Cerebellar nuclear complex (tissue), 1 donor: Measurements from ENCODE around the gene LIPK.

Source experiments
- DNase-seq, 2 experiments: peaks; one replicate each; lab custom pipeline; 2025; lab: John Stamatoyannopoulos, UW

LIPK gene

DNA sequence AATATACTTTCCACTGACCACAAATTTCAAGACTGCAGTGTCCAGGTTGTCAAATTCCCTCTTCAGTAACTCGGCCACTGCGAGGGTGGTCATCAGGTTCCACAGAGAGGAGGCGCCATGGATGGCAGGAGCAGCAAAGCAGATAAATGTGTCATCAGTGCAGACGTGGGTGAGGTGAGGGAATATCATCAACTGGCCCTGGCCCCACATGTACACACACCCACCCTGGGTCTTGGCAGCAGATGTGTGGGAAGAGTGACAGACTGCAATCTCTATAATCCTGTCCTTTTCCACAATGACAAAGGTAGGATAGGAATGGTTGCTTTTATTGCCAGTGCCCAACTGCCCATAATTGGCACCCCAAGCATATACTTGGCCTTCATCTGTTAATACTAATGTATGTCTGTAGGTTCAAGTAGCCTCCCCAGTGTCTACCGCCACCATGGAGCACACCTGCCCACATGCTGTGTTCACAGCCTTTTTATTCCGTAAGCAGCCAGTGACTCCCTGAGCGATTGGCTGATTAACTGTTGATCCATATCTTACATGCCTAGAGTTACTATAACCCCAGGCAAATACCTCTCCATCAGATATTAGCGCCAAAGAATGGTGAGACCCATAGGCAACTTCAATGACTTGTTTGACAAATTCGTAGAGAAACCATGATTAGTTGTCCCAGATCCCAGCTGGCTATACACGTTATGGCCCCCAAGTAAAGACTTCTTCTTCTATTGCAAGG is 80.2 kb downstream of the LIPK start:
- DNase-seq: no peak

DNA sequence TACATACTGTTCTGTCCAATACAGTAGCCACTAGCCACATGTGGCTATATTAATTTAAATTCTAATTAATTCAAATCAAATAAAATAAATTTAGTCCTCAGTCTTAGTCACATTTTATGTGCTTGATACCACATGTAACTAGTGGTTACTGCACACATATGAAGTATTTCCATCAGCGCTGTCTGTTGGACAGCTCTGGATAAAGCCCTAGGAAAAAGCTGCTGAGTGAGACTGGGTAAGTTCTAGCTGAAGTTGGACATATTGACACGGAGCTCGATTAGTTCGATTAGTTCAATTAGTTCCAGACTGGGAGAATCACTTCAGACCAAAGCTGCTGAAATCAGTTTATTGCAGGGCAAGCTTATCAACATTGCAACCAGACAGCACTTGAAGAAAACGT is 81.4 kb downstream of the LIPK start:
- DNase-seq: no peak

DNA sequence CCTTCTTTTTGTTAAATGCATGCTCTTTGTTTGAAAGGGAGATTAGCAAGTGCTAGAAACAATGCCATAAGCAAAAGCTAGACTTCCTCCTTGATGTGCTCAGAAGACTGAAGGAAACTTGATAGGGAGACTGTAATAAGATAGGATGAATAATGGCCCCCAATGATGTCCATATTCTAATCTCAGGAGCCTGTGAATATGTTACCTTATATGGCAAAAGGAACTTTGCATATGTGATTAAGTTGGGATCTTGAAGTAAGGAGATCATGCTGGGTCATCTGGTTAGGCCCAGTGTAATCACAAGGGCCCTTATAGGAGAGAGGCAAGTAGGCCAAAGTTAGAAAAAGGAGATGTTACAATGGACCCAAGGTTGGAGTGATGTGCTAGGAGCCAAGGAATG is 82.9 kb downstream of the LIPK start:
- DNase-seq: no peak

DNA sequence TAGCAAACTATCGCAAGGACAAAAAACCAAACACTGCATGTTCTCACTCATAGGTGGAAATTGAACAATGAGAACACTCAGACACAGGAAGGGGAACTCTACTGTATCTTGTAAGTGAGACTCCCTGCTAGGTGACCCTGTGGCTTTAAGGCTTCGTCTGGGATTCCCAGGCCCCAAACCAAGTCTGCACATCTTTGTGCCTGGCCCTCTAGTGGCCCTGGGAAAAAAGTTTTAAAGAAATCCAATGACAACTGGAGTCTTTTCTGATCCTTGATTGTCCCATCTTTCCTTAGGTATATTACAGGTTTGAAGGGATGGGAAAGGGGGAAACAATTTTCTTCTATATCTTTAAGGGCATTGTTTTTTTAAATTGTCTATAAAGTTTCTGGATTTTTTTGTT is 85.9 kb downstream of the LIPK start:
- no peak for DNase-seq

DNA sequence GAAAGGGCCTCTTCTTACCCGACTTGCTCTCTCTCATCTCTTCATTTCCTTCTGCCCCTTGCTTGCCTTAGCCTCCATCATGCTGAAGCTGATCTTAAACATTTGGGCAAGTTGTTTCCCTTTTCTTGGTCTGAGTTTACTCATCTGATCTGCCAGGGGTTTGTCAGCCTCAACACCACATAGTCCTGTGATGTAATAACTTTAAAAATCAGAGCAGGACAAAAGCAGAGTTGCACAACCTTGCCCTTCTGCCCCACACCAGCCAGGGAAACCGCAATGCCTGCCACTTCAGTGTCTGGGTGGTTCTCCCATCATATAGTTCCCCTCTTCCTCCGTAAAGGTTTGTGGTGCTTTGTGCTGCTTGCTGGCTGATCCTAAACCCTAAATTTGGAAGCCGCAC is 86.6 kb downstream of the LIPK start:
- DNase-seq: no peak

DNA sequence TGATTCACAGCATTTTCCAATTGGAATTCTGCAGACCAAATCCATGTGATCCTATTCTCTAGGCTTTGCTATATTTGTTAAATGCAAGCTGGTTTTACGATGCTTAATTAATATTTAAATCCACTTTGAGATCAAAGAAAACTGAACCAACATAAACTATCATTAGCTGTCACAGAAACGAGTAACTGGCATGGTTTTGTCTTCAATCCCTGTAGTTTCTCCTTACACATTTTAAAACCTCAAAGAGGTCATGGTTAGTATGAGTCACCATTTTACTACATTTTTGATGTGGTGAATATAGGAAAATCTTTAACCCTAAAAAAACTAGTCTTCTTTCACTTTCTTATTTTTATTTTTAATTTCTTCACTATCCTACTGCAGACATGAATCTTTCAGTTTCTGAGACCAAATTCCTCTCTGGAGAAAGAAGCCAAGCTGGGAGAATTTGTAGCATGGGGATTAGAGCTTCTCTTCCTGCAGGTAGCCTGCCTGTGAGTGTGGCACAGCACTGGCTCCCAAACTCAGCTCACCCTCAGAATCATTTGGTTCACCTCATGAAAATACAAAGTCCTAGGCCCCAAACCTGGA is 87.8 kb downstream of the LIPK start:
- no peak for DNase-seq

DNA sequence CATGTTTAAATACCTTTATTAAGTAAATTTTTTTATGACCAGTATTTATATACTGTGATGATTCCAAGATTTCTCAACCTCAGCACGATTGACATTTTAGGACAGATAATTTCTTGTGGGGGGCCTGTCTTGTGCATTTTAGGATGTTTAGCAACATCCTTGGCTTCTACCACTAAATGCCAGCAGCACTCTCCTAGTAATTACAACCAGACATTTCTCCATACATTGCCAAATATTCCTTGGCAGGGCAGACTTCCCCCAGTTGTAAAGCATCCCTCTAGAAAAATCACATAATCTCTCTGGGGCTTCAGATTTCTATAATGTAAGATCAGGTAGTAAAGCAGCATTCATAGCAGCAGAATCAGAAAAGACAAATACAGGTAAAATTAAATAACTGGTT is 88.7 kb downstream of the LIPK start:
- no peak for DNase-seq

DNA sequence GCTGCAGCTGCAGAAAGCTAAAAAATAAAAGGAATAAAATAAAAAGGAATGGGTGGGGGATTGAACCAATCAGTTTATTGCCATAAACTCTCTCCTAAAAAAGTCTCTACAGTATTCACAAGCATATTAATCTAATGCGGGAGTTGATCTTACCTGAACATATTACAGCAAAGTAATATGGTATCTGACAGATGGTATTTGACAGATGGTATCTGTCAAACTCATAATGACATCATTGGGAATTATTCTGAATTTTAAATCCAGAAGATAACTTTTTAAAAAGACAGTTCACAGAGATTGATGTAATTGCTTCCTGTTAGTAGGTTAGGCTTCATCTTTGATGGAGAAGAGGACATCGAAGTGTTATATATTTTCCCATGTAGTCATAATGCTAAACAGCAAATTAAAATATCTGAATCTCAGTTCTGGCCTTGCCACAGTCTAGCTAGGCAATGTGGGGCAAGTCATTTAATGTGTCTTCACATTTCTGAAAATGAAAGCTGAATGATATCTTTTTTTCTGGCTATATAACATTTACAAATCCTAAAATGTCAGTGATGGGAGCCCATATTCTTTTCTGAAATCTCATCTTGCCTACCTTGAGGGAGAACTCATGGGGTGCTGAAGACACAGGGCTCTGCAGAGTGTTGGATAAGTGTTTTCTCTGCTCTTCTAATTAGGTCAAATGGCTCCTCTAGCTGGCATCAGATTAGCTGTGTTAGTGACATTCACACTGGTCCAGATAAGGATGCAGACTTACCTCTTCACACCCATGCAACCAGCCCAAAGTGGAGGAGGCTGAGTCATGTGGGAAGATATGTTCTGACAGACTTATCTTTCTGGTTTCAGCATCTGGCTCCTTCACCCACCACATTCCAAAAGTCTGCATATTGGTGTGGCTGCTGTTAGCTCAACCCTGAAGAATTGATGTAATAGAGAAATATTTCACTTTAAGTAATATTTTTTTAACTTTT is 94.4 kb downstream of the LIPK start:
- peak in 1 of 2 experiments; percentile 47 for DNase-seq
